Stimulated activated CD8-positive, alpha-beta memory T cell treated with anti-CD3 and anti-CD28 coated beads, Interleukin-4, amount 100 ng/mL, for 4 hours (primary cell): ENCODE results near the gene PASK.

Source experiments
- DNase-seq, 2 donors: peaks; one replicate each; pipeline ENCODE4 v3.0.0-alpha.2; 2020; ENCODE audit warnings: low read depth in 2 of 2, low spot score in 1 of 2

Gene PASK

DNA sequence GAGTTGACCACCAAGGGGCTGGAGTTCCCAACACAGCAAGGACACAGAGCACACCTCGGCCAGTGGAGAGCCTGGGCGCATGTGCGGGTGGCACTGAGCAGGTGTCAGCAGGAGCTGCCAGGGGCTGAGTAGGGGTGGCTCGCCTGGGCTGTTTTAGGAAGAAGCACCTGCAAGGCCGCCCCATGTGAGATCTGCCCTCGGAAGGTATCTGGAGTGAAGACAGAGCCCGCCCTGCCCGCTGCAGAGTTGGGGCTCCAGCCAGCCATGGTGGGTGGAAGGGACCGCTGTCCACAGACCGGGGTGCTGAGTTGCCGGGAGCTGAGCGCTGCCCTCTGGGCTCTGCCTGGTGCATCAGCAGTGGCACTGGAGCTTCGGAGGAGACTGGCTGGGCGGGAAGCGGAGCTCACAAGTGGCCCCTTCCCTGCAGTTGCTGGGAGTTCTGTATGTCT, 82.4 kb downstream of the PASK start:
- no peak for DNase-seq

DNA sequence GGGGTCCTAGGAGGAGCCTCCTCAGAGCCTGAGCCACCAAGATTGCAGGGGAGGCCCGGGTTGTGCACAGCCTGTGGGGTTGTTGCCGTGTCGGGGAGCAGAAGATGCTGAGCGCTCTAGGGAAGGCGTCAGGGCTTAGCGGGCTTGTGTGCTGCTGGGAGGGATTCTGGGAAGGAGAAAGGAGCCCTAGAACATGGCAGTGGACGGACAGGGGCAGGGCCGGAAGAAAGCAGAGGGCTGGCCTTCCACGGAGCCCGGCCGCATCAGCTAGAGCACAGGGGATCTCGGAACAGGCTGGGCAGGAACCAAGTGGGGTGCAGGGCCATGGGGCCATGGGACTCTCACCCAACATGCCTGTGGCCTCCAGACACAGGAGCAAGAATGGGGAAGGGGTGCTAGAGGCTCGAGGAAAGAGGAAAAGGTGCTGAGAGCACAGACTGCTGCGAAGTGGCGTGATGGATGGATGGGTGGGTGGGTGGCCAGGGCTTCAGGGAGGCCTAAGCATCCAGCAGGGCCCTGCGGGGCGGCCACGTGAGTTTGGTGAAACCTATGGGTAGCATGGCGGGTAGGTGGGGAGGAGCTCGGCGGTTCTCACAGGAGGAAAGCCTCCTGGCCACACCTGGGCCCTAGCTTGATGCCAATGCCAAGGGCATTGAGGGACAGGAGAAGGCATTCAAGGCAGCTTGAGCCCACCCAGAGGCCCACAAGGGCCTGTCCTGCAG, 82.9 kb downstream of the PASK start:
- no peak for DNase-seq

DNA sequence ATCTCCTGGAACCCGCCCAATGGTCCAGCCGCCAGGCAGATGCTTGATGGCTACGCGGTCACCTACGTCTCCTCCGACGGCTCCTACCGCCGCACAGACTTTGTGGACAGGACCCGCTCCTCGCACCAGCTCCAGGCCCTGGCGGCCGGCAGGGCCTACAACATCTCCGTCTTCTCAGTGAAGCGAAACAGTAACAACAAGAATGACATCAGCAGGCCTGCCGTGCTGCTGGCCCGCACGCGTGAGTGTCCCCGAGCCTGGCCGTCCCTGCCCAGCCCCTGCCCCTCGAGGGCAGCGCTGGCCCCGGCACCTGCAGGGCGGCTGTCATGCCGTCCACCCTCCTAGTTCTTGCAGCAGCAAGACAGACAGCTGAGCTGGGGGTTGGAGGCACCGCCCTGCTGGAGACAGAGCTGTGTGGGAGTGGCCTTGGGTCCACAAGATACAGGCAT, 83.9 kb downstream of the PASK start:
- no peak for DNase-seq

DNA sequence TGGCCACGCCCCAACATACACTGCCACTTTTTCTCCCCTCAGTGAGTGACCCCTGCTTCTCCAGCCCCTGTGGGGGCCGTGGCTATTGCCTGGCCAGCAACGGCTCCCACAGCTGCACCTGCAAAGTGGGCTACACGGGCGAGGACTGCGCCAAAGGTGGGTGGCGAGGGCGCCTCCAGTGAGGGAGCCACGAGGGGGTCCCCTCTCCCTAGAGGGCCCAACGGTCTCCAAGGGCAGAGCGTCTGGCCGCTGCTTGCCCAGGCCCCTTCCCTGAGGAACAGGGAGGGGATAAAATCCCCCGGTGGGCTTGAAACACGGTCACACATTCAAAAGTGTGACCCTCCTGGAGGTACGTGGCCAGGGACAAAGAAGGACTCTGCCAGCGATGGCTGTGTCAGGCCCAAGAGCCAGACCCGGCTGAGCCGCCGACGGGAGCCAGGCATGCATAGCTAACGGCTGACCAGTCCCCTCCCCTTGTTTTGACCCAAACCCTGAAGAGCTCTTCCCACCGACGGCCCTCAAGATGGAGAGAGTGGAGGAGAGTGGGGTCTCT, 84.4 kb downstream of the PASK start:
- DNase-seq, result no peak

DNA sequence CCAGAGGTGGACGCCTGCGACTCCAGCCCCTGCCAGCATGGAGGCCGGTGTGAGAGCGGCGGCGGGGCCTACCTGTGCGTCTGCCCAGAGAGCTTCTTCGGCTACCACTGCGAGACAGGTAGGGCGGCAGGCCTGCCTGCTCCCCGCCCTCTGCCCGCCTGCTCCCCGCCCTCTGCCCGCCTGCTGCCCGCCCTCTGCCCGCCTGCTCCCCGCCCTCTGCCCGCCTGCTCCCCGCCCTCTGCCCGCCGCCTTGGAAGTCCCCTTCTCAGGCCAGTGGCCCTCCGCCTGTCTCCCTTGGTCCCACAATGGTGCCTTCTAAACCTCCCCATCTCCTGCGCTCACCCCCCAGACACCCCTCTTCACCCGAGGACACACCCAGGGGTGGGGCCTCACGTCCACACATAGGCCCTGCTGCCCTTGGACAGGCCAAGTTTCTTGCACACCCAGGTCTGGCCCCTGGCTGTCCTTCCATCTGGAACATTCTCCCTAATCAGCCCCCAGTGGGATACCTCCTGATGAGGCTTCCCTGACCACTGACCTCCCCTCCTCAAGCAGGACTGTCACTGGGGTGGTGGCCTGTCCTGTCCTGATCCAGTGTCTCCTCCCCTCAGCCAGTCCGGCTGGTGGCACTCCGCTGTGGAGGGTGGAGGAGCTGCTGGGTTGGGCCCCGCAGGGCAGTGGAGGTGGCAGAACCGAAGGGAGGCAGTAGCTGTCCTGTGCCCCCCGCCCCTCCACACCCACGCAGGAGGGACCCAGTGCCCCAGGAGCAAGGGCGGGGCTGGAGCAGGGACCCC, 85.1 kb downstream of the PASK start:
- no peak for DNase-seq

DNA sequence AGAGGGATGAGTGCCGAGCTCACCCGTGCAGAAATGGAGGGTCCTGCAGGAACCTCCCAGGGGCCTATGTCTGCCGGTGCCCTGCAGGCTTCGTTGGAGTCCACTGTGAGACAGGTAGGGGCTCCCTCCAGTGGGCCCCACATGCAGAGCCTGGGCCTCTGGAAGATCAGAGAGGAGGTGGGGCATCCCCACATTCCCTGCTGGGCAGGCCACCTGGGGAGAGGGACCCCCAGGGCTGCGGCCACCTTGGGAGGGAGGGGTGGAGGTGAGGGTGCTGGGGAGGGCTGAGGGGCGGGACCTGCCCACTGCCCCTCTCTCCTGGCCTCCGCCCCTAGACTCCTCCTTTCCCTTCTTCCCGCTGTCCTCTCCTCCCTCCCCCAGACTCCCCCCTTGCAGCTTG, 85.7 kb downstream of the PASK start:
- DNase-seq, result no peak

DNA sequence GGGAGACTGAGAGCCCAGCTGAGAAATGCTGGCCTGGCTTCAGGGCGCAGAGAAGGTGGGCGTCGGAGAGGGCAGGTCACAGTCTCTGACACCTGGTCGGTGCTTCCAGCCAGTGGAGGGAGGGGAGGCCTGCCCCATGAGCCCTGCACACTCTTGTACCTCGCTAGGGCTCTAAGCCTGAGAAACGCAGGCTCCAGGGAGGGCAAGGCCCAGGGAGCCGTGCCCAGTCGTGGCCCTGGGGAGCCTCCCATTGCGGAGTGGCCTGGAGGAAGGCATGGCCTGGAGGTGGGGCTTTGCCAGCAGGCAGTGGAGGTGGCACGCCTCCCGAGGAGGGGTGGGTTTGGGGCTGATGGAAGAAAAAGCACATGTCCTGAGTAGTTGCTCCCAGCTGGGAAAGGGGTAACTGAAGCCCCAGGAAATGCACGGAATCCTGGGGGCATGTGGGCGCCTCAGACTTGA, 86.2 kb downstream of the PASK start:
- DNase-seq, result no peak

DNA sequence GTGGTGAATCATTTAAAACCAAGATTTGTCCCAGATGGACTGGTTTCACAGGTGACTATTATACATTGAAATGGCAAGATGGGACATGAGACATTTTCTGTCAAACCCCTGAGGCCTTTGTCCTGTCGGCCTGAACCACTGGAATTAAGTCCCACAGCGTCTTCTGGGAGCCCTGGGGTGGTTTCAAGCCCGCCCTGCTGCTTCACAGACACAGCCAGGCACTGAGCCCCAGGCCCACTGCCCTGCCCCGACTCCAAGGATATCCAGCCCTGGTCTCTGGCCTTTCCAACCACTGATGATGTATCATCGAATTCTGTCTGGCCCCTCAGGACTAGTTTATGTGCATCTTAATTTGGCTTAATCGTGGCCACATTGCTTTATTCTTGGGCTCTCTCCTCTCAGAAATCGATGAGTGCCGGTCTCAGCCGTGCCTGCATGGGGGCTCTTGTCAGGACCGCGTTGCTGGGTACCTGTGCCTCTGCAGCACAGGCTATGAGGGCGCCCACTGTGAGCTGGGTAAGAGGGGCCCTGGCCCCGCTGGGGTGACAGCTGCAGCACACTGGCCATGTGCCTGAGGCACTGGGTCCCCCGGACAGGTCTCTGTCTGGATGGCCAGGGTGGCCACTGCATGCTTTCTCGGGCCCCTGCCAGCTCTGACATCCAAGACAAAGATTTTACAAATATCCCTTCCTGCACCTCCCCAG, 86.7 kb downstream of the PASK start:
- no peak for DNase-seq

DNA sequence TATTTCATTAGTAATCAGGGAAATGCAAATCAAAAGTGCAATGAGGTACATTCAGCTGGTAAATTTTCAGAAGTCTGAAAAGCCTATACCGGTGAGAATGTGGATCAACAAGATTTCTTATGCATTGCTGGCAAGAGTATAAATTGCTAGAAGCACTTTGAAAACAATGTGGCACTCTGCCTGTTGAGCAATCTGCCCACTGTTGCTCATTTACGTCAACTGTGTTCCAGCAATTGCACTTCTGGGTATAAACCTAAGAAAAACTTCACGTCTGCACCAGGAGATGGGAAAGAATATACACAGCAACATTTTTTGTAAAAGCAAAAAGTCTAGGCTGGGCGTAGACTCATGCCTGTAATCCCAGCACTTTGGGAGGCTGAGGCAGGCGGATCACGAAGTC, 88.0 kb downstream of the PASK start:
- no peak for DNase-seq
